Panc1 (cell line): Measurements from ENCODE around the gene IL3RA. TPM values are rescaled to one million over a fixed set of nuclear protein-coding genes. Genes with fewer than 3 reads are reported as not detected.
"Not testable (repeated sequence)": the region's sequence is repeated elsewhere in the genome, so short reads cannot be mapped to it uniquely, and the experiment has no call there.

Experiments
- ATAC-seq: fragments of 200-7000 bp; cut with Tn5 transposase; 2 replicates; pipeline ENCODE4 v1.9.1; 2020; ENCODE audit warnings: mild to moderate bottlenecking, moderate library complexity
- BruUV-seq: library from RNA; stranded (reverse); fragments of 400-500 nt; replicated peaks from 2 replicates; lab custom pipeline; 2021; lab: Mats Ljungman, UMichigan
- CTCF ChIA-PET: fragments of 300-600 bp; sonication (Branson Sonifier 250); formaldehyde crosslinking; loops from one replicate; lab custom pipeline; 2022; ENCODE audit warnings: antibody characterized with exemption; lab: Charles Lee
- POLR2A ChIA-PET: fragments of 300-600 bp; sonication (Branson Sonifier 250); formaldehyde crosslinking; loops from one replicate; lab custom pipeline; 2022; ENCODE audit warnings: antibody characterized with exemption; lab: Charles Lee
- DNase-seq: peaks from one replicate; pipeline ENCODE4 v3.0.0-alpha.2; 2010; ENCODE audit warnings: low read depth, low spot score
- H3K27ac ChIP-seq: 2 replicates; pipeline ENCODE4 v1.5.1; 2011; ENCODE audit warnings: mild to moderate bottlenecking, low read length, inconsistent platforms
- H3K27me3 ChIP-seq: fragments of 200-500 bp; sonication (Bioruptor generic); 2 replicates; pipeline ENCODE4 v1.6.0; 2014; ENCODE audit warnings: low read length, inconsistent platforms; ENCODE audit not compliant: control insufficient read depth, insufficient read depth
- H3K36me3 ChIP-seq: fragments of 200-500 bp; sonication (Bioruptor generic); 2 replicates; pipeline ENCODE4 v1.5.1; 2014; ENCODE audit warnings: inconsistent platforms, mild to moderate bottlenecking, low read length, moderate library complexity; ENCODE audit not compliant: control insufficient read depth, insufficient read depth
- H3K4me1 ChIP-seq: 2 replicates; pipeline ENCODE4 v1.5.1; 2011; ENCODE audit warnings: inconsistent platforms, mild to moderate bottlenecking, low read length, moderate library complexity; ENCODE audit not compliant: control insufficient read depth, insufficient read depth
- H3K4me3 ChIP-seq, 2 experiments: 2 replicates each; pipeline ENCODE4 v1.5.1; 2011 to 2012; ENCODE audit warnings: low read depth in 2 of 2, low read length in 2 of 2, mild to moderate bottlenecking in 2 of 2, inconsistent platforms in 1 of 2, moderate library complexity in 1 of 2
- H3K9me3 ChIP-seq: fragments of 200-500 bp; sonication (Bioruptor generic); 2 replicates; pipeline ENCODE4 v1.5.1; 2014; ENCODE audit warnings: low read depth, mild to moderate bottlenecking, inconsistent platforms, low read length, moderate library complexity; ENCODE audit not compliant: control insufficient read depth, insufficient read depth
- POLR2AphosphoS5 ChIP-seq: IDR thresholded peaks from 2 replicates; pipeline ENCODE4 v1.6.1; 2012; ENCODE audit warnings: mild to moderate bottlenecking, low read depth, low read length, moderate library complexity
- SIN3A ChIP-seq: IDR thresholded peaks from 2 replicates; pipeline ENCODE4 v1.6.1; 2012; ENCODE audit warnings: low read depth, mild to moderate bottlenecking, low read length, moderate library complexity, borderline replicate concordance; ENCODE audit not compliant: insufficient read depth
- TCF7L2 ChIP-seq: IDR thresholded peaks from 2 replicates; pipeline ENCODE4 v1.6.1; 2011; ENCODE audit warnings: mild to moderate bottlenecking, low read depth, low read length, inconsistent platforms
- in situ Hi-C: cut with HindIII; loops from 2 replicates; pipeline ENCODE4 v1.10.0; 2016; ENCODE audit warnings: low sequenced_read_pairs, low pct_unique_long_range_greater_than_20kb
- intact Hi-C: fragments of 100-400 bp; cut with micrococcal nuclease; formaldehyde crosslinking; loops from one replicate; pipeline ENCODE4 v1.10.0; 2022; ENCODE audit not compliant: unreplicated experiment
- total RNA-seq: library from RNA; stranded (reverse); gene quantifications from one replicate; pipeline ENCODE4 v1.2.1, GENCODE V29; 2021; ENCODE audit not compliant: unreplicated experiment
- TF ChIP-seq, protein P1 (sequence below): fragments of 450-650 bp; IDR thresholded peaks from 2 replicates; pipeline ENCODE4 v1.5.1; 2017; ENCODE audit warnings: mild to moderate bottlenecking
- TF ChIP-seq, protein P2 (sequence below), 2 experiments: IDR thresholded peaks; 2 replicates each; pipeline ENCODE4 v1.6.1; 2011 to 2012; ENCODE audit warnings: low read depth in 2 of 2, control low read depth in 1 of 2, low read length in 1 of 2, mild to moderate bottlenecking in 1 of 2, moderate library complexity in 1 of 2; ENCODE audit not compliant: insufficient read depth in 1 of 2

IL3RA gene
- total RNA-seq, 1 experiment from 2014 or later, result 0.28 TPM

DNA sequence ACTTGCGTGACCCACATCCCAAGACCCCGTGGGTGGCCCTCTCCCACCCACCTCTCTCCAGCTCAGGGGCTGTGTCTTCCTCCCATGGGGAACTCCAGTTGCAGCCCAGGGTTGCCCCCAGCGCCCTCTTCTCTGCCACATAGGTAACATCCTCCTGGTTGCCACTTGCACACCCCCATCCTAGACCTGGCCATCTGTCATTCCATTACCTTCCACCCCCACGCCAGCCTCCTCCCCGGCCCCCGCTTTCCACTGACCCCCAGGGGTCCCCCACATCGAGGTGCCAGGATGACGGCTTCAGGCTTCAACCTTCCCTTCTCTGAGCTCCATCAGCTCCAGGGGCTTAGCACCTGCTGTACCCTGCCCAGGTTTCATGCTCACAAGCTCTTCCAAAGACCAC is 28.1 kb upstream of the IL3RA start:
- in situ Hi-C loops, result no loop called here
- TF ChIP-seq POLR2AphosphoS5, result no peak
- TF ChIP-seq SIN3A, result no peak
- TF ChIP-seq, protein P1, sequence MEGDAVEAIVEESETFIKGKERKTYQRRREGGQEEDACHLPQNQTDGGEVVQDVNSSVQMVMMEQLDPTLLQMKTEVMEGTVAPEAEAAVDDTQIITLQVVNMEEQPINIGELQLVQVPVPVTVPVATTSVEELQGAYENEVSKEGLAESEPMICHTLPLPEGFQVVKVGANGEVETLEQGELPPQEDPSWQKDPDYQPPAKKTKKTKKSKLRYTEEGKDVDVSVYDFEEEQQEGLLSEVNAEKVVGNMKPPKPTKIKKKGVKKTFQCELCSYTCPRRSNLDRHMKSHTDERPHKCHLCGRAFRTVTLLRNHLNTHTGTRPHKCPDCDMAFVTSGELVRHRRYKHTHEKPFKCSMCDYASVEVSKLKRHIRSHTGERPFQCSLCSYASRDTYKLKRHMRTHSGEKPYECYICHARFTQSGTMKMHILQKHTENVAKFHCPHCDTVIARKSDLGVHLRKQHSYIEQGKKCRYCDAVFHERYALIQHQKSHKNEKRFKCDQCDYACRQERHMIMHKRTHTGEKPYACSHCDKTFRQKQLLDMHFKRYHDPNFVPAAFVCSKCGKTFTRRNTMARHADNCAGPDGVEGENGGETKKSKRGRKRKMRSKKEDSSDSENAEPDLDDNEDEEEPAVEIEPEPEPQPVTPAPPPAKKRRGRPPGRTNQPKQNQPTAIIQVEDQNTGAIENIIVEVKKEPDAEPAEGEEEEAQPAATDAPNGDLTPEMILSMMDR, result no peak
- TF ChIP-seq TCF7L2, result no peak
- TF ChIP-seq, protein P2, sequence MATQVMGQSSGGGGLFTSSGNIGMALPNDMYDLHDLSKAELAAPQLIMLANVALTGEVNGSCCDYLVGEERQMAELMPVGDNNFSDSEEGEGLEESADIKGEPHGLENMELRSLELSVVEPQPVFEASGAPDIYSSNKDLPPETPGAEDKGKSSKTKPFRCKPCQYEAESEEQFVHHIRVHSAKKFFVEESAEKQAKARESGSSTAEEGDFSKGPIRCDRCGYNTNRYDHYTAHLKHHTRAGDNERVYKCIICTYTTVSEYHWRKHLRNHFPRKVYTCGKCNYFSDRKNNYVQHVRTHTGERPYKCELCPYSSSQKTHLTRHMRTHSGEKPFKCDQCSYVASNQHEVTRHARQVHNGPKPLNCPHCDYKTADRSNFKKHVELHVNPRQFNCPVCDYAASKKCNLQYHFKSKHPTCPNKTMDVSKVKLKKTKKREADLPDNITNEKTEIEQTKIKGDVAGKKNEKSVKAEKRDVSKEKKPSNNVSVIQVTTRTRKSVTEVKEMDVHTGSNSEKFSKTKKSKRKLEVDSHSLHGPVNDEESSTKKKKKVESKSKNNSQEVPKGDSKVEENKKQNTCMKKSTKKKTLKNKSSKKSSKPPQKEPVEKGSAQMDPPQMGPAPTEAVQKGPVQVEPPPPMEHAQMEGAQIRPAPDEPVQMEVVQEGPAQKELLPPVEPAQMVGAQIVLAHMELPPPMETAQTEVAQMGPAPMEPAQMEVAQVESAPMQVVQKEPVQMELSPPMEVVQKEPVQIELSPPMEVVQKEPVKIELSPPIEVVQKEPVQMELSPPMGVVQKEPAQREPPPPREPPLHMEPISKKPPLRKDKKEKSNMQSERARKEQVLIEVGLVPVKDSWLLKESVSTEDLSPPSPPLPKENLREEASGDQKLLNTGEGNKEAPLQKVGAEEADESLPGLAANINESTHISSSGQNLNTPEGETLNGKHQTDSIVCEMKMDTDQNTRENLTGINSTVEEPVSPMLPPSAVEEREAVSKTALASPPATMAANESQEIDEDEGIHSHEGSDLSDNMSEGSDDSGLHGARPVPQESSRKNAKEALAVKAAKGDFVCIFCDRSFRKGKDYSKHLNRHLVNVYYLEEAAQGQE (IDR thresholded peaks at IDR 0.05; ENCODE audit: insufficient read depth in 1 of 2, low read depth in 2 of 2, low read length in 1 of 2), result no peak
- H3K27me3 ChIP-seq, result no peaks in the 10 kb centered on the region
- H3K27ac ChIP-seq, result no peak overlapping the region
- intact Hi-C loops, result no loop called here
- POLR2A ChIA-PET, result no interaction called here
- H3K4me1 ChIP-seq, result no peaks in the 10 kb centered on the region
- no peaks in the 10 kb centered on the region for H3K36me3 ChIP-seq
- ATAC-seq (no peak), DNase-seq (no peak)
- no peaks in the 10 kb centered on the region for H3K9me3 ChIP-seq
- no TSS peak for BruUV-seq
- CTCF ChIA-PET, result no interaction called here
- no peak overlapping the region for H3K4me3 ChIP-seq

DNA sequence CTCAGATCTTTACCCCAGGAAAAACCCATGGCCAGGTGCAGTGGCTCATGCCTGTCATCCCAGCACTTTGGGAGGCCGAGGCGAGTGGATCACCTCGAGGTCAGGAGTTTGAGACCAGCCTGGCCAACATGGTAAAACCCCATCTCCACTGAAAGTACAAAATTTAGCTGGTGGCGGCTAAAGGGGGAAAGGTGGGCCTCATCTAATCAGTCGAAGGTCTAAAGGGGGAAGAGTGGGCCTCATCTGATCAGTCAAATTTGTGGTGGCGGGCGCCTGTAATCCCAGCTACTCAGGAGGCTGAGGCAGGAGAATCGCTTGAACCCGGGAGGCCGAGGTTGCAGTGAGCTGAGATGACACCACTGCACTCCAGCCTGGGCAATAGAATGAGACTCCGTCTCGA is 27.7 kb upstream of the IL3RA start:
- H3K9me3 ChIP-seq, H3K4me1 ChIP-seq, H3K36me3 ChIP-seq, H3K27me3 ChIP-seq, POLR2A ChIA-PET, H3K27ac ChIP-seq, in situ Hi-C loops, DNase-seq, H3K4me3 ChIP-seq, BruUV-seq, intact Hi-C loops, CTCF ChIA-PET, ATAC-seq: not testable (repeated sequence)

DNA sequence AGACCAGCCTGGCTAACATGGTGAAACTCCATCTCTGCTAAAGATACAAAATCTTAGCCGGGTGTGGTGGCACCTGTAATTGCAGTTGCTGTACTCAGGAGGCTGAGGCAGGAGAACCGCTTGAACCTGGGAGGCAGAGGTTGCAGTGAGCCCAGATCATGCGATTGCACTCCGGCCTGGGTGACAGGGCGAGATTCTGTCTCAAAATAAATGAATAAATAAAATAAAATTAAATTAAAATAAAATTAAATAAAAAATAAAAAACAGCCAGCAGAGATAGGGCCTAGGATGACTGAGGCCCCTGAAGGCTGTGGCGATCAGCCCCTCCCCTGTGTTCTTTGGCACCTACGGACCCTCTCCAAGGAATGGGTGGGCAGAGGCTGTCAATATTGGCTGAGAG is 22.8 kb upstream of the IL3RA start:
- no peak overlapping the region for H3K4me3 ChIP-seq
- in situ Hi-C loops, result no loop called here
- ChIA-PET POLR2A (no interaction called here), CTCF (no interaction called here)
- no peaks in the 10 kb centered on the region for H3K9me3 ChIP-seq
- TF ChIP-seq, protein P2 (IDR thresholded peaks at IDR 0.05; ENCODE audit: insufficient read depth in 1 of 2, low read depth in 2 of 2, low read length in 1 of 2), result no peak
- TF ChIP-seq, protein P1, result no peak
- TF ChIP-seq POLR2AphosphoS5 (no peak), TCF7L2 (no peak), SIN3A (no peak)
- no peak for ATAC-seq
- no peaks in the 10 kb centered on the region for H3K4me1 ChIP-seq
- no peak for DNase-seq
- H3K27ac ChIP-seq, result no peak overlapping the region
- H3K27me3 ChIP-seq, result no peaks in the 10 kb centered on the region
- H3K36me3 ChIP-seq, result no peaks in the 10 kb centered on the region
- intact Hi-C loops, result no loop called here
- BruUV-seq, result no TSS peak
